Measurements from ENCODE around the gene LMTK3.

Gene LMTK3

DNA sequence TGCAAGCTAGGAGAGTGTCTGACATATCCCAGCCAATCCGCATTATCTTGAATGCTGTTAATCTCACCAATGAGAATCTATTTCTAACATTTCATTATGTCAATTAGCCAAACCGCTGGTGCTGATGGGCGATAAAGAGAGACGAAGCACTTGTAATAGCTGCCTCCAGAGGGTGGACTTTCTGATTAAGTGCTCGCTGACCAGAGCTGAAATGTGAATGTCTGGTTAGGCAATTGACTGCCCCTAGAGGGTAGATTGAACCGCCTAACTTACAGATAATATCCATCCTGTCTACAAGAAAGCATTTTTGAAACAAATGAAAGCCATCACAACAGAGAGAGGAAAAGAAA is 66.4 kb downstream of the LMTK3 start:
- intact Hi-C loops (cut with DNase I; ENCODE audit: low total_unique reads): no loop called here
- TF ChIP-seq, protein P1, sequence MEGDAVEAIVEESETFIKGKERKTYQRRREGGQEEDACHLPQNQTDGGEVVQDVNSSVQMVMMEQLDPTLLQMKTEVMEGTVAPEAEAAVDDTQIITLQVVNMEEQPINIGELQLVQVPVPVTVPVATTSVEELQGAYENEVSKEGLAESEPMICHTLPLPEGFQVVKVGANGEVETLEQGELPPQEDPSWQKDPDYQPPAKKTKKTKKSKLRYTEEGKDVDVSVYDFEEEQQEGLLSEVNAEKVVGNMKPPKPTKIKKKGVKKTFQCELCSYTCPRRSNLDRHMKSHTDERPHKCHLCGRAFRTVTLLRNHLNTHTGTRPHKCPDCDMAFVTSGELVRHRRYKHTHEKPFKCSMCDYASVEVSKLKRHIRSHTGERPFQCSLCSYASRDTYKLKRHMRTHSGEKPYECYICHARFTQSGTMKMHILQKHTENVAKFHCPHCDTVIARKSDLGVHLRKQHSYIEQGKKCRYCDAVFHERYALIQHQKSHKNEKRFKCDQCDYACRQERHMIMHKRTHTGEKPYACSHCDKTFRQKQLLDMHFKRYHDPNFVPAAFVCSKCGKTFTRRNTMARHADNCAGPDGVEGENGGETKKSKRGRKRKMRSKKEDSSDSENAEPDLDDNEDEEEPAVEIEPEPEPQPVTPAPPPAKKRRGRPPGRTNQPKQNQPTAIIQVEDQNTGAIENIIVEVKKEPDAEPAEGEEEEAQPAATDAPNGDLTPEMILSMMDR (IDR thresholded peaks at IDR 0.05): peak; percentile 63 to 73
- peaks cover 0 to 27% (median 21%) of the 10 kb centered on the region in 4 donors for H3K4me1 ChIP-seq
- DNase-seq: peak in 1 of 2 donors; percentile 57
- H3K27me3 ChIP-seq: peaks cover 0 to 23% of the 10 kb centered on the region in 2 donors
- H3K4me3 ChIP-seq: peak overlapping the region; percentile 82 to 99
- no peaks in the 10 kb centered on the region for H3K9me3 ChIP-seq
- H3K27ac ChIP-seq: peak overlapping the region; percentile 83 to 92
- H3K36me3 ChIP-seq: peaks cover 20 to 34% (median 30%) of the 10 kb centered on the region in 3 donors

DNA sequence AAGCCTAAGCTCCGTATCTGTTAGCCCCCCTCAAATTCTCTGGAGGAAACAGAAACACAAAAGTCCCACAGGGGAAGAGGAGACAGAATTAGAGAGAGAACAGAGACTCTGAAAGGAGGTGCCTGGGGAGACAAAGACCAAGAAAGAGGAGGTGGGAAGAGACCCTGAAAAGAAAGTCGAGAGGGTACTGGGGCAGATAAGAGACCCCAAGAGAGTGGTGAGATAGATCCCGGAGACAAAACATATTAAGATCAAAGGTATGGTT is 66.8 kb downstream of the LMTK3 start:
- DNase-seq: no peak
- TF ChIP-seq, protein P1 (IDR thresholded peaks at IDR 0.05): no peak
- H3K4me1 ChIP-seq: peaks cover 0 to 27% (median 21%) of the 10 kb centered on the region in 4 donors
- intact Hi-C loops (cut with DNase I; ENCODE audit: low total_unique reads): no loop called here
- H3K27me3 ChIP-seq: peaks cover 0 to 24% of the 10 kb centered on the region in 2 donors
- peak overlapping the region; percentile 83 to 92 for H3K27ac ChIP-seq
- peaks cover 16 to 30% (median 26%) of the 10 kb centered on the region in 3 donors for H3K36me3 ChIP-seq
- H3K9me3 ChIP-seq: no peaks in the 10 kb centered on the region
- H3K4me3 ChIP-seq: peak overlapping the region; percentile 82 to 99

DNA sequence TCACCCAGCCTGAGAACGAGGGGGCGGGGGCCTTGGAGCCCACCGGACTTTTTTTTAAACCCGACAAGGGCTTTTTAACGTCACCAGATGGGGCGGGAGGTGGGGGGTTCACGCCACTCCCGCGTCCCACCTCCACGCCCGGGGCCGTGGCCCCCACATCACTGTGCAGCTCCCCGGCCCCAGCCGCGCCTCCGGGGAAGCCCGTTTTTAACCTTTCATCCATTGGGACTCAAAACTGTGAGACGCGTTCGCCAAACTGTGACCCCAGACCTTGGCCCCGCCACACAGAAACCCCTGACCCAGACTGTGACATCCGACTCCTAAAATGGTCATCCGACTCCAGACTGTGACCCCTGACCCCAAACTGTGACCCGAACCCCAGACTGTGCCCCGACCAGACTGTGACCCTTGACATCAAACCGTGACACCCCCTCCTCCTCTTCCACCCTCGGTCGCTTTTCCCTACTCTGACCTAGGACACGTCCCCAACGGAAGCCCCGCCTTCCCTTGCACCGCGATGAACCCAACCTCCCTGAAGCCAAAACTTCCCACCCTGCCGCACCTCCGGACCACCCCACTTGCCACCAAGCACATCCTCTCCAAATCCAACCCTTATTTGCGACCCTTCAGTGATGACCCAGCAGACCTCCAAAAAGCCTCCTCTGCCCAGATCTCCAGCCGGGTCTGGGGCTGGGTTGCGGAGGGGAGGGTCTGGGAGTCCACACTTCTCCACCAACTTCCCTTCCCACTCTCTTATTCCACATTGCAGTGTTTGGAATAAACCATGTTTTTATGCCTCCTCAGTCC is 67.3 kb downstream of the LMTK3 start:
- Histone ChIP-seq H3K36me3 (peaks cover 11 to 25% (median 21%) of the 10 kb centered on the region in 3 donors), H3K27me3 (peaks cover 0 to 29% of the 10 kb centered on the region in 2 donors), H3K4me1 (peaks cover 0 to 27% (median 21%) of the 10 kb centered on the region in 4 donors), H3K27ac (peak overlapping the region; percentile 83 to 92), H3K9me3 (no peaks in the 10 kb centered on the region), H3K4me3 (peak overlapping the region; percentile 82 to 99)
- DNase-seq: no peak
- TF ChIP-seq, protein P1 (IDR thresholded peaks at IDR 0.05): no peak
- intact Hi-C loops (cut with DNase I; ENCODE audit: low total_unique reads): no loop called here

GRCh38 chr19:48443731-48444128 is 67.9 kb downstream of the LMTK3 start:
- Histone ChIP-seq H3K9me3 (no peaks in the 10 kb centered on the region), H3K27me3 (peaks cover 0 to 34% of the 10 kb centered on the region in 2 donors), H3K4me3 (peak overlapping the region; percentile 82 to 99), H3K4me1 (peaks cover 0 to 27% (median 21%) of the 10 kb centered on the region in 4 donors), H3K36me3 (peaks cover 10 to 19% (median 18%) of the 10 kb centered on the region in 3 donors), H3K27ac (peak overlapping the region in 1 of 2 donors; percentile 83)
- TF ChIP-seq, protein P1 (IDR thresholded peaks at IDR 0.05): no peak
- no peak for DNase-seq
- intact Hi-C loops (cut with DNase I; ENCODE audit: low total_unique reads): no loop called here

DNA sequence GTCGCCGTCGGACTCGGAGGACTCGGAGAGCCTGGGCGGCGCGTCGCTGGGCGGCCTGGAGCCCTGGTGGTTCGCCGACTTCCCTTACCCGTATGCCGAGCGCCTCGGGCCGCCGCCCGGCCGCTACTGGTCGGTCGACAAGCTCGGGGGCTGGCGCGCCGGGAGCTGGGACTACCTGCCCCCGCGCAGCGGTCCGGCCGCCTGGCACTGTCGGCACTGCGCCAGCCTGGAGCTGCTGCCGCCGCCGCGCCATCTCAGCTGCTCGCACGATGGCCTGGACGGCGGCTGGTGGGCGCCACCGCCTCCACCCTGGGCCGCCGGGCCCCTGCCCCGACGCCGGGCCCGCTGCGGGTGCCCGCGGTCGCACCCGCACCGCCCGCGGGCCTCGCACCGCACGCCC is 68.4 kb downstream of the LMTK3 start:
- H3K27me3 ChIP-seq: peaks cover 0 to 39% of the 10 kb centered on the region in 2 donors
- peaks cover 10 to 14% (median 13%) of the 10 kb centered on the region in 3 donors for H3K36me3 ChIP-seq
- no peak for DNase-seq
- intact Hi-C loops (cut with DNase I; ENCODE audit: low total_unique reads): no loop called here
- peaks cover 0 to 27% (median 21%) of the 10 kb centered on the region in 4 donors for H3K4me1 ChIP-seq
- TF ChIP-seq, protein P1 (IDR thresholded peaks at IDR 0.05): no peak
- H3K9me3 ChIP-seq: no peaks in the 10 kb centered on the region
- peak overlapping the region; percentile 82 to 99 for H3K4me3 ChIP-seq
- no peak overlapping the region for H3K27ac ChIP-seq

Data from tibial artery (tissue), 4 donors.